ENCODE data around the gene PRKAG2.

Gene PRKAG2

DNA sequence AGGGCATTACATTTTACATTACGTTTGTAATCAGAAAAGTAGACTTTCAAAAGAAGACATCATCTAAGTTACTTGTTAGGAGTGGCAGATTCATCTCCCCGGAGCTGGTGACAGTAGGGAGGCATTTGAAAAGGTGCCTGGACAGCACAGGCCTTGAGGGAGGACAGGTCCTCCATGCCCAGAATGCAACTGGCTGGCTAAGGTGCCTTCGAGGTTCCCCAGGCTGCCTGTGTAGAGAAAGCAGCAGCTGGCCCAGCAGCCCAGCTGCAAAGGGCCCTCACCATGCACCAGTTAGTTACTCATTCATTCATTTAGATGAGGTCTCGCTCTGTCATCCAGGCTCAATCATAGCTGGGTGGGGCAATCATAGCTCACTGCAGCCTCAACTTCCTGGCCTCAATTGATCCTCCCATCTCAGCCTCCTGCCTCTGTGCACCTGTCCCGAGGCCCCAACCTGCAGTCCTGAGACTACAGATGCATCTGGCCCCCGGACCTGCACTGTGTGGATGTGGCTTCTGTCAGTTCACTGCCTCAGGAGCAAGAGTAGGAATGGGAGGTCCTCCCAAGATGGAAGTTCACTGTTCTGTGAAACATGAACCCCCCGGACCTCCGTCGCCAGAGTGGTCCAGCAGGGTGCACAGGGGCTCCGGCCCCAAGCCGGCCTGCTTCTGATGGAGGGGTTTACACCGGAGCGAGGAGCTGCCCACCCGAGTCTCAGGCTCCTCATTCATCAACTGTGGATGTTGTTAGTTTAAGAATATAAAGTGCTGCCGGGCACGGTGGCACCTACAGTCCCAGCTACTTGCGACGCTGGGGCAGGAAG lies 36.6 kb downstream of the PRKAG2 start:
- H3K4me3 ChIP-seq (ENCODE audit: low read depth, low read length): no peak overlapping the region
- in situ Hi-C loops (cut with HindIII; ENCODE audit: low sequenced_read_pairs): no loop called here

DNA sequence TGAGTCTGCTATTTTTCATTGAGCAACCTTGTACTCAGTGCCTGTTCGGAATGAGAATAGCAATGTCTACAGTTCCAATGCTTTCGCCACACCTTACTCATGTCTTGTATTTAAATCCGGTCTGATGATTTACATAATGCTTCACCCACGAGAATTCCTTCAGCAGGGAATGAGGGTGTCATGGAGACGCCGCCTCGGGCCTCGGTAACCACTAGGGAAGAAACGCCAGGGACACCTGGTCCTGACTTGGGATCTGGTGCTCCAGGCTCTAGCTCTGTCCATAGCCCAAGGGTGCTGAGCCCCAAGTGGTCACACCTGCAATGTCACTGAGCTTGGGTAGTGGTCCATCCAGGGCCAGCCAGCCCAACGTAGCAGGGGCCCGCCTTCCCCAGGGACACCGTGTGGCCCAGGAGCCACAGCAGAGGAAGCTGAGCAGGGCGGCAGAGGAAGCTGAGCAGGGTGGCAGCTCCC lies 37.4 kb downstream of the PRKAG2 start:
- no peak overlapping the region for H3K4me3 ChIP-seq (ENCODE audit: low read depth, low read length)
- TF ChIP-seq, protein P1, sequence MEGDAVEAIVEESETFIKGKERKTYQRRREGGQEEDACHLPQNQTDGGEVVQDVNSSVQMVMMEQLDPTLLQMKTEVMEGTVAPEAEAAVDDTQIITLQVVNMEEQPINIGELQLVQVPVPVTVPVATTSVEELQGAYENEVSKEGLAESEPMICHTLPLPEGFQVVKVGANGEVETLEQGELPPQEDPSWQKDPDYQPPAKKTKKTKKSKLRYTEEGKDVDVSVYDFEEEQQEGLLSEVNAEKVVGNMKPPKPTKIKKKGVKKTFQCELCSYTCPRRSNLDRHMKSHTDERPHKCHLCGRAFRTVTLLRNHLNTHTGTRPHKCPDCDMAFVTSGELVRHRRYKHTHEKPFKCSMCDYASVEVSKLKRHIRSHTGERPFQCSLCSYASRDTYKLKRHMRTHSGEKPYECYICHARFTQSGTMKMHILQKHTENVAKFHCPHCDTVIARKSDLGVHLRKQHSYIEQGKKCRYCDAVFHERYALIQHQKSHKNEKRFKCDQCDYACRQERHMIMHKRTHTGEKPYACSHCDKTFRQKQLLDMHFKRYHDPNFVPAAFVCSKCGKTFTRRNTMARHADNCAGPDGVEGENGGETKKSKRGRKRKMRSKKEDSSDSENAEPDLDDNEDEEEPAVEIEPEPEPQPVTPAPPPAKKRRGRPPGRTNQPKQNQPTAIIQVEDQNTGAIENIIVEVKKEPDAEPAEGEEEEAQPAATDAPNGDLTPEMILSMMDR (IDR thresholded peaks at IDR 0.05; ENCODE audit: low read depth, low read length, missing control alignments): no peak
- DNase-seq (ENCODE audit: low read depth): no peak
- in situ Hi-C loops (cut with HindIII; ENCODE audit: low sequenced_read_pairs): no loop called here

More for the DNA sequence above, 36.6 kb downstream of the PRKAG2 start:
- TF ChIP-seq, protein P1 (IDR thresholded peaks at IDR 0.05; ENCODE audit: low read depth, low read length, missing control alignments): no peak
- DNase-seq (ENCODE audit: low read depth): no peak

DNA sequence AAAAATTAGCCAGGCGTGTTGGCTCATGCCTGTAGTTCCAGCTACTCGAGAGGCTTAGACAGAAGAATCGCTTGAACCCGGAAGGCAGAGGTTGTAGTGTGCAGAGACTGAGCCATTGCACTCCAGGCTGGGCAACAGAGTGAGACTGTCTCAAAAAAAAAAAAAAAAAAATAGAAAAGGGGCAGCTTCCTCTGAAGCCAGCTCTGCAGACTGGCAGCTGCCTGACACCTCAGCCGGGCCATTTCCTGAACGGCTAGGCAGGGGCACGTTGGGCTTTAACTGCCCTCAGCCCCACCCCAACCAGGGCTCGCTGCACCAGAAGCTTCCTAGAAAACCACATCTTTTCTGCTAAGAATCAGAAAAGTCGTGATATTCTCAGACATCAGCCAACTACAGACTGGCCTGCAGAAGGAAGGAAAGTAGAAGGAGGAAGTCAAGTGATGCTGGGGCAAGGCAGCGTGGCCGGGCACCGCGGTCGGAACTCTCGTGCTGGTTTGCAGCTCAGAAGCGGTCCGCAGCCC lies 38.0 kb downstream of the PRKAG2 start:
- in situ Hi-C loops (cut with HindIII; ENCODE audit: low sequenced_read_pairs): no loop called here
- no peak for DNase-seq (ENCODE audit: low read depth)

DNA sequence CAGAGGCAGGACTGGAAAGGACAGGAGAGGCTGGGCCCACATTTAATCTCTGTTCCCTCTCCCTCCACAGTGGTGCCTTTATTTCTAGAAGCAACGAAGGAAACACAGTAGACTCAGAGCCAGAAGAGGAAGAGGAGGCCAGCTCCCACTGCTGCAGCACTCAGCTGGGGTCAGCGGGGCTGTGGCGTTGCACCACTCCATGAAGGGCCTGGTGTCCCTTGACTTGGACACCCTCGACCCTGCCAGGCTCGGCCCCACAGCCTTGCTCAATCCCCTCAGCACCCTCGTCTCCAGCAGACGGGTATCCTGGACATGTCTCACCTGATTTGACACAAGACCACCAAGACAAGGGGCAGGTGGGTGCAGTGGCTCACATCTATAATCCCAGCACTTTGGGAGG lies 38.8 kb downstream of the PRKAG2 start:
- TF ChIP-seq, protein P1 (IDR thresholded peaks at IDR 0.05; ENCODE audit: low read depth, low read length, missing control alignments): no peak
- in situ Hi-C loops (cut with HindIII; ENCODE audit: low sequenced_read_pairs): no loop called here
- DNase-seq (ENCODE audit: low read depth): no peak
- no peak overlapping the region for H3K4me3 ChIP-seq (ENCODE audit: low read depth, low read length)

More for the DNA sequence above, 38.0 kb downstream of the PRKAG2 start:
- TF ChIP-seq, protein P1 (IDR thresholded peaks at IDR 0.05; ENCODE audit: low read depth, low read length, missing control alignments): no peak
- no peak overlapping the region for H3K4me3 ChIP-seq (ENCODE audit: low read depth, low read length)

DNA sequence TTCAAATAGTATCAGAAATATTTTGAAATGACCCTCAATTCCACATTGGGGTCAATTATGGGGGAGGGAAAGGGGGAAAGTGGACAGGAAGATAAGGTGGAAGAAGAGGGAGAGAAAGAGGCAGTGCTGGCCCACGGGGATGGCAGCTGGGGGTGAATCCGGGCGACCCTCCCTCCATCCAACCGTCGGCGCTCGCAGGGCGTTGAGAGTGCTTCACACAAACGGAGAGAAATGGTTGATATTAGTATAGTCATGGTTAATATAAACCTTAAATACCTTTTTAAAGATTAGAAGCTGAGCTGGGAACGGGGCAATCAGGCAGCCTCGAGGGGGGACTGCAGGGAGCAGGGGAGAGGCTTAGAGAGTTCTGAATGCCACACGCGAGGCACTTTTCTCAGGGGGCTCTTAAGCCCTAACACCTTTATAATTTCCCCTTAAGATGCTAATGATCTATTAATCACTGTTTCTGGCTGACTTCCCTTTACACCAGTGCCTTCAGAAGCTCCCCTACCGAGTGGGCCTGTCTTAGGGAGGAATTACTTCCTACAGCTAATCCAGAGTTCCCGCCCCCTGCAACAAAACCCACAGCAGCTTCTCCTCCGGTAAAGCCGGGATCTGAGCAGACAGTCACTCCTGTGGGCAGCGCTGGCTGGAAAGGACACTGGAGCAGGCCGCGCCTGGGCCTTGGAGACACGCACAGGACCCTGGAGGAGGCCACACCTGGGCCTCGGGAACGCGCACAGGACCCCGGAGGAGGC lies 39.5 kb downstream of the PRKAG2 start:
- TF ChIP-seq, protein P1 (IDR thresholded peaks at IDR 0.05; ENCODE audit: low read depth, low read length, missing control alignments): no peak
- H3K4me3 ChIP-seq (ENCODE audit: low read depth, low read length): no peak overlapping the region
- in situ Hi-C loops (cut with HindIII; ENCODE audit: low sequenced_read_pairs): no loop called here
- DNase-seq (ENCODE audit: low read depth): no peak

DNA sequence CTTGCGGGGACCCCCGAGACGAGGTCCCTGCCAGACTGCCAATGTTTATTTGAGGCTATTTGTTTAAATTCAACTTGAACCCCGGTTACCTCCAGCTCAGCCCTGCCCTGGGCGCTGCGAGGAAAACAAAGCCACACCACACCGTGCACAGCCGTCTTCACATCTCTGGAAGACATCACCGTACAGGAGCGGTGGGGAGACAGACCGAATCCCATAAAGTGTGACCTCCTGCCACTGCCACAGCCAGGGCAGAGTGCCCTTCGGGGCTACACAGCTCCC lies 40.0 kb downstream of the PRKAG2 start:
- H3K4me3 ChIP-seq (ENCODE audit: low read depth, low read length): no peak overlapping the region
- TF ChIP-seq, protein P1 (IDR thresholded peaks at IDR 0.05; ENCODE audit: low read depth, low read length, missing control alignments): no peak
- in situ Hi-C loops (cut with HindIII; ENCODE audit: low sequenced_read_pairs): no loop called here
- no peak for DNase-seq (ENCODE audit: low read depth)
